A673 (cell line): ENCODE data around the gene ODAD2.

Experiments used
- EZH2 ChIP-seq: fragments of 200-600 bp; sonication (generic); IDR thresholded peaks from 2 replicates; pipeline ENCODE4 v1.6.1; 2017; ENCODE audit warnings: borderline replicate concordance, low read depth, mild to moderate bottlenecking, mixed read lengths, antibody characterized with exemption, low read length; ENCODE audit not compliant: poor library complexity, severe bottlenecking
- TF ChIP-seq, protein P1 (sequence below): fragments of 300-800, 200-600 bp; sonication (generic); conservative IDR thresholded peaks from 2 replicates; pipeline ENCODE4 v1.5.1; 2017; ENCODE audit warnings: low read depth, mild to moderate bottlenecking, antibody characterized with exemption, low read length, moderate library complexity, mixed read lengths

- no peak for TF ChIP-seq EZH2
- TF ChIP-seq, protein P1, sequence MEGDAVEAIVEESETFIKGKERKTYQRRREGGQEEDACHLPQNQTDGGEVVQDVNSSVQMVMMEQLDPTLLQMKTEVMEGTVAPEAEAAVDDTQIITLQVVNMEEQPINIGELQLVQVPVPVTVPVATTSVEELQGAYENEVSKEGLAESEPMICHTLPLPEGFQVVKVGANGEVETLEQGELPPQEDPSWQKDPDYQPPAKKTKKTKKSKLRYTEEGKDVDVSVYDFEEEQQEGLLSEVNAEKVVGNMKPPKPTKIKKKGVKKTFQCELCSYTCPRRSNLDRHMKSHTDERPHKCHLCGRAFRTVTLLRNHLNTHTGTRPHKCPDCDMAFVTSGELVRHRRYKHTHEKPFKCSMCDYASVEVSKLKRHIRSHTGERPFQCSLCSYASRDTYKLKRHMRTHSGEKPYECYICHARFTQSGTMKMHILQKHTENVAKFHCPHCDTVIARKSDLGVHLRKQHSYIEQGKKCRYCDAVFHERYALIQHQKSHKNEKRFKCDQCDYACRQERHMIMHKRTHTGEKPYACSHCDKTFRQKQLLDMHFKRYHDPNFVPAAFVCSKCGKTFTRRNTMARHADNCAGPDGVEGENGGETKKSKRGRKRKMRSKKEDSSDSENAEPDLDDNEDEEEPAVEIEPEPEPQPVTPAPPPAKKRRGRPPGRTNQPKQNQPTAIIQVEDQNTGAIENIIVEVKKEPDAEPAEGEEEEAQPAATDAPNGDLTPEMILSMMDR = no peak
These were observed 21.4 kb upstream of the ODAD2 start for GRCh38 chr10:28020080-28020860.
